ENCODE data around the gene PRR5L. TPM values are rescaled to one million over a fixed set of nuclear protein-coding genes. Genes with fewer than 3 reads are reported as not detected.

The PRR5L gene
- total RNA-seq, 4 donors from 2014 or later: 1.1 to 3.4 (median 1.7) TPM

- WGBS, 2 donors: 0% methylated on average over 59 to 65 of the region's 68 CpGs
- DNase-seq (ENCODE audit: low spot score in 2 of 2): peak; percentile 26 to 88
- intact Hi-C loops (cut with DNase I; ENCODE audit: low total_unique reads): no loop called here
Observed at GRCh38 chr11:36376888-36377758, 81.0 kb downstream of the PRR5L start.

GRCh38 chr11:36377759-36378564, 81.9 kb downstream of the PRR5L start:
- DNase-seq (ENCODE audit: low spot score in 2 of 2): no peak
- intact Hi-C loops (cut with DNase I; ENCODE audit: low total_unique reads): no loop called here
- no peak for TF ChIP-seq POLR2A (IDR thresholded peaks at IDR 0.05)
- TF ChIP-seq, protein P1, sequence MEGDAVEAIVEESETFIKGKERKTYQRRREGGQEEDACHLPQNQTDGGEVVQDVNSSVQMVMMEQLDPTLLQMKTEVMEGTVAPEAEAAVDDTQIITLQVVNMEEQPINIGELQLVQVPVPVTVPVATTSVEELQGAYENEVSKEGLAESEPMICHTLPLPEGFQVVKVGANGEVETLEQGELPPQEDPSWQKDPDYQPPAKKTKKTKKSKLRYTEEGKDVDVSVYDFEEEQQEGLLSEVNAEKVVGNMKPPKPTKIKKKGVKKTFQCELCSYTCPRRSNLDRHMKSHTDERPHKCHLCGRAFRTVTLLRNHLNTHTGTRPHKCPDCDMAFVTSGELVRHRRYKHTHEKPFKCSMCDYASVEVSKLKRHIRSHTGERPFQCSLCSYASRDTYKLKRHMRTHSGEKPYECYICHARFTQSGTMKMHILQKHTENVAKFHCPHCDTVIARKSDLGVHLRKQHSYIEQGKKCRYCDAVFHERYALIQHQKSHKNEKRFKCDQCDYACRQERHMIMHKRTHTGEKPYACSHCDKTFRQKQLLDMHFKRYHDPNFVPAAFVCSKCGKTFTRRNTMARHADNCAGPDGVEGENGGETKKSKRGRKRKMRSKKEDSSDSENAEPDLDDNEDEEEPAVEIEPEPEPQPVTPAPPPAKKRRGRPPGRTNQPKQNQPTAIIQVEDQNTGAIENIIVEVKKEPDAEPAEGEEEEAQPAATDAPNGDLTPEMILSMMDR (IDR thresholded peaks at IDR 0.05): no peak
- peak overlapping the region; percentile 48 for H3K4me3 ChIP-seq (ENCODE audit: low read depth, poor library complexity, severe bottlenecking)
- 20 to 34% methylated on average over 14 to 22 of the region's 22 CpGs for WGBS, 2 donors

More at GRCh38 chr11:36376888-36377758, 81.0 kb downstream of the PRR5L start:
- peak overlapping the region; percentile 48 for H3K4me3 ChIP-seq (ENCODE audit: low read depth, poor library complexity, severe bottlenecking)
- TF ChIP-seq, protein P1 (IDR thresholded peaks at IDR 0.05): no peak
- no peak for TF ChIP-seq POLR2A (IDR thresholded peaks at IDR 0.05)

GRCh38 chr11:36379653-36380052, 83.6 kb downstream of the PRR5L start:
- no peak for DNase-seq (ENCODE audit: low spot score in 2 of 2)
- H3K4me3 ChIP-seq (ENCODE audit: low read depth, poor library complexity, severe bottlenecking): no peak overlapping the region
- WGBS, 2 donors: 96 to 99% methylated on average over 3 of the region's 3 CpGs
- intact Hi-C loops (cut with DNase I; ENCODE audit: low total_unique reads): no loop called here
- TF ChIP-seq POLR2A (IDR thresholded peaks at IDR 0.05): no peak
- TF ChIP-seq, protein P1 (IDR thresholded peaks at IDR 0.05): no peak

DNA sequence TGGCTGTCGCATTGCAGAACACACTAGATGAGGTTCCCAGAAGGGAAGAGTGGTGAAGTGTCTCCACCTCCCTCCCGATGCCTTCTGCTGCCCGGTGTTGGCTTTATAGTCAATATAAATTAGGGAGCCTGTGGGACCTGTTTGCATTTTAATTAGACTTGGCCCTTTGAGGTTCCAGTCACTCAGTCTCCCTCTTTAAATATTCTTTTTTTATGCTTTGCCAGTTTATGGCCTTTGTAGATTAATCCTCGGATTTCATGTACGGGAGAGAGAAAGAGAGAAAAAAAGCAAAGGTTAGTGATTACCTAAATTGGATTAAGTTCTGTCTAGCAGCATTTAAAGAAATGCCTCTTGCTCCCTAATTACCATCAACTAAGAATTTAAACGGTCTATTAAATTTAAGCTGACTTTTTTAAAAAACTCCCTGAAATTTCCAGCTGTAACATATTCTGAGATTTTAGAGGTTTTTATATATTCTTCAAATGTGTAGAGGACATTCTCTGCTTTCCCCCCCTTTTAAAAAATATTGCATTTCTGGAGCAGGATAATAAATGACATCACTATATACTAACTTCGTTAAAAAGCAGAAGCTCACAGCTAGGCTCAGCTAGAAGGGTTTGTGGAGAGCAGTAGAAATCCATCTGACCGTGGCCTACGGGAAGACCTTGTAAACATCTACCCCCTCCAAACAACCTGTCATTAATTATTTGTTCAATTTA, 84.4 kb downstream of the PRR5L start:
- TF ChIP-seq POLR2A (IDR thresholded peaks at IDR 0.05): no peak
- TF ChIP-seq, protein P1 (IDR thresholded peaks at IDR 0.05): no peak
- DNase-seq (ENCODE audit: low spot score in 2 of 2): no peak
- H3K4me3 ChIP-seq (ENCODE audit: low read depth, poor library complexity, severe bottlenecking): no peak overlapping the region
- 86 to 91% methylated on average over 9 of the region's 9 CpGs for WGBS, 2 donors
- intact Hi-C loops (cut with DNase I; ENCODE audit: low total_unique reads): no loop called here

- TF ChIP-seq, protein P1 (IDR thresholded peaks at IDR 0.05): no peak
- no peak for TF ChIP-seq POLR2A (IDR thresholded peaks at IDR 0.05)
- no peak for DNase-seq (ENCODE audit: low spot score in 2 of 2)
- intact Hi-C loops (cut with DNase I; ENCODE audit: low total_unique reads): no loop called here
- no peak overlapping the region for H3K4me3 ChIP-seq (ENCODE audit: low read depth, poor library complexity, severe bottlenecking)
- 84 to 89% methylated on average over 4 of the region's 4 CpGs for WGBS, 2 donors
Observed at GRCh38 chr11:36381015-36381360, 84.9 kb downstream of the PRR5L start.
